SK-N-MC (cell line): ENCODE data around the gene DCTN2.
A peak's percentile ranks its signal among the peaks of the same experiment; 100 is the strongest.
"Not testable (repeated sequence)": the region's sequence is repeated elsewhere in the genome, so short reads cannot be mapped to it uniquely, and the experiment has no call there.

Experiments
- DNase-seq: peaks from one replicate; pipeline ENCODE4 v3.0.0-alpha.2; 2011; ENCODE audit warnings: low read depth, low spot score
- H3K27ac ChIP-seq: fragments of 200-600 bp; sonication (generic); 2 replicates; pipeline ENCODE4 v1.5.1; 2016; ENCODE audit warnings: mixed run types
- H3K36me3 ChIP-seq: fragments of 200-600 bp; sonication (generic); 2 replicates; pipeline ENCODE4 v1.6.1; 2017; ENCODE audit warnings: antibody characterized with exemption, low read length, mixed read lengths; ENCODE audit not compliant: insufficient read depth
- H3K4me3 ChIP-seq: fragments of 200-600 bp; sonication (generic); 2 replicates; pipeline ENCODE4 v1.5.1; 2016
- H3K9ac ChIP-seq: fragments of 200-600 bp; sonication (generic); 2 replicates; pipeline ENCODE4 v1.8.0; 2017; ENCODE audit warnings: mixed run types, mixed read lengths; ENCODE audit not compliant: insufficient read length
- H3K9me3 ChIP-seq: fragments of 200-600 bp; sonication (generic); 2 replicates; pipeline ENCODE4 v1.6.1; 2017; ENCODE audit warnings: low read depth, mild to moderate bottlenecking, antibody characterized with exemption, low read length, moderate library complexity, mixed read lengths
- EZH2 ChIP-seq: fragments of 200-600 bp; sonication (generic); IDR thresholded peaks from one replicate; pipeline ENCODE4 v1.6.1; 2017; ENCODE audit warnings: antibody characterized with exemption
- FOXP2 ChIP-seq: optimal IDR thresholded peaks from 2 replicates; pipeline ENCODE3; 2011; ENCODE audit warnings: mild to moderate bottlenecking, moderate library complexity; ENCODE audit not compliant: insufficient read depth; ENCODE audit errors: extremely low read length, control extremely low read depth
- POLR2AphosphoS5 ChIP-seq: IDR thresholded peaks from 2 replicates; pipeline ENCODE4 v1.6.1; 2012; ENCODE audit warnings: mild to moderate bottlenecking, low read depth, low read length, borderline replicate concordance

DCTN2 gene

GRCh38 chr12:57522011-57522886, 24.7 kb downstream of the DCTN2 start, which contains the start of gene MBD6:
Gene MBD6, plus strand, starts transcription at chr12:57522824. Its CDS starts 1,480 bp downstream, at chr12:57524304.
- H3K4me3 ChIP-seq, result peak within 1 kb of the TSS; percentile 98
- no peaks in the 10 kb centered on the region for H3K9me3 ChIP-seq
- peak within 1 kb of the TSS; percentile 100 for H3K27ac ChIP-seq
- DNase-seq, result peak; percentile 62
- TF ChIP-seq EZH2 (no peak), POLR2AphosphoS5 (0 out of 2 replicates have a peak, but pooled peaks have one; percentile 43), FOXP2 (peak; percentile 81)
- peaks cover 62% of the 10 kb centered on the region for H3K36me3 ChIP-seq
- H3K9ac ChIP-seq, result peak within 1 kb of the TSS; percentile 91

GRCh38 chr12:57521525-57522010, 25.4 kb downstream of the DCTN2 start:
- DNase-seq, result no peak
- Histone ChIP-seq H3K9ac (peak overlapping the region; percentile 74), H3K4me3 (peak overlapping the region; percentile 98), H3K27ac (peak overlapping the region; percentile 100), H3K36me3 (peaks cover 62% of the 10 kb centered on the region), H3K9me3 (no peaks in the 10 kb centered on the region)
- no peak for TF ChIP-seq FOXP2
- TF ChIP-seq EZH2, result no peak
- TF ChIP-seq POLR2AphosphoS5, result no peak; the same call in 1 of the 2 replicates

GRCh38 chr12:57520053-57520818, 26.8 kb downstream of the DCTN2 start, which contains the start of gene DDIT3:
Gene DDIT3, minus strand, starts transcription at chr12:57520514. Its CDS starts 3,108 bp downstream, at chr12:57517406.
- peak within 1 kb of the TSS; percentile 100 for H3K27ac ChIP-seq
- peak within 1 kb of the TSS; percentile 98 for H3K9ac ChIP-seq
- peaks cover 62% of the 10 kb centered on the region for H3K36me3 ChIP-seq
- H3K4me3 ChIP-seq, result peak within 1 kb of the TSS; percentile 94
- DNase-seq, result peak; percentile 88
- TF ChIP-seq EZH2 (no peak), POLR2AphosphoS5 (peak; percentile 99), FOXP2 (no peak)
- H3K9me3 ChIP-seq, result no peaks in the 10 kb centered on the region

GRCh38 chr12:57519796-57520052, 27.3 kb downstream of the DCTN2 start:
- TF ChIP-seq POLR2AphosphoS5 (no peak), FOXP2 (no peak), EZH2 (no peak)
- no peaks in the 10 kb centered on the region for H3K9me3 ChIP-seq
- H3K9ac ChIP-seq, result peak overlapping the region; percentile 98
- peak overlapping the region; percentile 93 for H3K27ac ChIP-seq
- H3K36me3 ChIP-seq, result peaks cover 62% of the 10 kb centered on the region
- DNase-seq, result no peak
- peak overlapping the region; percentile 94 for H3K4me3 ChIP-seq

GRCh38 chr12:57518920-57519795, 27.8 kb downstream of the DCTN2 start:
- Histone ChIP-seq H3K9me3 (no peaks in the 10 kb centered on the region), H3K27ac (peak overlapping the region; percentile 93), H3K4me3 (peak overlapping the region; percentile 94), H3K36me3 (peaks cover 62% of the 10 kb centered on the region), H3K9ac (peak overlapping the region; percentile 98)
- TF ChIP-seq FOXP2 (no peak), POLR2AphosphoS5 (no peak; the same call in 1 of the 2 replicates), EZH2 (no peak)
- no peak for DNase-seq

- no peak for DNase-seq
- H3K9me3 ChIP-seq, result no peaks in the 10 kb centered on the region
- TF ChIP-seq EZH2 (no peak), FOXP2 (no peak), POLR2AphosphoS5 (no peak)
- peak overlapping the region; percentile 93 for H3K27ac ChIP-seq
- peaks cover 68% of the 10 kb centered on the region for H3K36me3 ChIP-seq
- peak overlapping the region; percentile 94 for H3K4me3 ChIP-seq
- peak overlapping the region; percentile 98 for H3K9ac ChIP-seq
Measured at GRCh38 chr12:57518176-57518919, 28.6 kb downstream of the DCTN2 start.

- not testable (repeated sequence) for H3K9ac ChIP-seq, H3K9me3 ChIP-seq, DNase-seq
- Histone ChIP-seq H3K4me3 (peak overlapping the region; percentile 94; the same call in 1 of the 2 replicates), H3K36me3 (peaks cover 74% of the 10 kb centered on the region), H3K27ac (peak overlapping the region; percentile 93)
Measured at GRCh38 chr12:57517718-57518117, 29.3 kb downstream of the DCTN2 start.

- Histone ChIP-seq H3K27ac (peak overlapping the region; percentile 93), H3K9ac (no peak overlapping the region), H3K36me3 (peaks cover 79% of the 10 kb centered on the region), H3K4me3 (no peak overlapping the region), H3K9me3 (no peaks in the 10 kb centered on the region)
- TF ChIP-seq EZH2, result no peak
- TF ChIP-seq POLR2AphosphoS5, result no peak
- no peak for TF ChIP-seq FOXP2
- no peak for DNase-seq
Measured at GRCh38 chr12:57517187-57517586, 29.8 kb downstream of the DCTN2 start.
